ENCODE data around the gene PAMR1. TPM values are rescaled to one million over a fixed set of nuclear protein-coding genes. Genes with fewer than 3 reads are reported as not detected.

The PAMR1 gene
- total RNA-seq, 4 donors from 2014 or later, result 4.2 to 17.3 (median 5.6) TPM

GRCh38 chr11:35412285-35412684 is 113.1 kb downstream of the PAMR1 start:
- 47 to 57% methylated on average over 1 to 2 of the region's 2 CpGs for WGBS, 2 donors (ENCODE audit: low coverage in 1 of 2)
- Histone ChIP-seq H3K27me3 (peaks cover 27% of the 10 kb centered on the region), H3K27ac (no peak overlapping the region), H3K36me3 (no peaks in the 10 kb centered on the region), H3K4me1 (no peaks in the 10 kb centered on the region), H3K4me3 (no peak overlapping the region), H3K9me3 (no peaks in the 10 kb centered on the region)
- no peak for ATAC-seq
- TF ChIP-seq CTCF (IDR thresholded peaks at IDR 0.05) (peak in 1 of 4 experiments; percentile 42), POLR2A (IDR thresholded peaks at IDR 0.05) (no peak)

- Histone ChIP-seq H3K27ac (no peak overlapping the region), H3K27me3 (no peaks in the 10 kb centered on the region), H3K9me3 (no peaks in the 10 kb centered on the region), H3K36me3 (no peaks in the 10 kb centered on the region), H3K4me1 (no peaks in the 10 kb centered on the region), H3K4me3 (no peak overlapping the region)
- no peak for ATAC-seq
- TF ChIP-seq CTCF (IDR thresholded peaks at IDR 0.05), result no peak
- WGBS, 2 donors (ENCODE audit: low coverage in 1 of 2), result 90% methylated on average over 1 of the region's 1 CpG; no CpG with 5 or more reads in 1 of the 2 donors
Observed at GRCh38 chr11:35407041-35407440, 118.4 kb downstream of the PAMR1 start.

GRCh38 chr11:35404388-35404775 is 121.0 kb downstream of the PAMR1 start:
- TF ChIP-seq POLR2AphosphoS5 (IDR thresholded peaks at IDR 0.05) (no peak), CTCF (IDR thresholded peaks at IDR 0.05) (peak; percentile 24 to 58 (median 36))
- Histone ChIP-seq H3K27ac (no peak overlapping the region), H3K36me3 (no peaks in the 10 kb centered on the region), H3K4me1 (no peaks in the 10 kb centered on the region), H3K4me3 (no peak overlapping the region), H3K27me3 (no peaks in the 10 kb centered on the region), H3K9me3 (no peaks in the 10 kb centered on the region)
- 36 to 65% methylated on average over 2 to 4 of the region's 7 CpGs for WGBS, 2 donors (ENCODE audit: low coverage in 1 of 2)
- no peak for ATAC-seq

GRCh38 chr11:35403765-35404387 is 121.5 kb downstream of the PAMR1 start:
- no peaks in the 10 kb centered on the region for H3K36me3 ChIP-seq
- no peak overlapping the region for H3K27ac ChIP-seq
- no peak for ATAC-seq
- WGBS, 2 donors (ENCODE audit: low coverage in 1 of 2), result 85% methylated on average over 7 of the region's 7 CpGs; no CpG with 5 or more reads in 1 of the 2 donors
- no peak overlapping the region for H3K4me3 ChIP-seq
- H3K4me1 ChIP-seq, result no peaks in the 10 kb centered on the region
- H3K27me3 ChIP-seq, result no peaks in the 10 kb centered on the region
- no peak for TF ChIP-seq EP300 (IDR thresholded peaks at IDR 0.05)
- no peak for TF ChIP-seq CTCF (IDR thresholded peaks at IDR 0.05)
- no peak for TF ChIP-seq POLR2A (IDR thresholded peaks at IDR 0.05)
- no peak for TF ChIP-seq POLR2AphosphoS5 (IDR thresholded peaks at IDR 0.05)
- H3K9me3 ChIP-seq, result no peaks in the 10 kb centered on the region

- TF ChIP-seq CTCF (IDR thresholded peaks at IDR 0.05) (no peak), POLR2A (IDR thresholded peaks at IDR 0.05) (no peak), POLR2AphosphoS5 (IDR thresholded peaks at IDR 0.05) (no peak), EP300 (IDR thresholded peaks at IDR 0.05) (no peak)
- 82 to 84% methylated on average over 7 to 9 of the region's 9 CpGs for WGBS, 2 donors (ENCODE audit: low coverage in 1 of 2)
Observed at GRCh38 chr11:35402751-35403660, 122.4 kb downstream of the PAMR1 start.

More at GRCh38 chr11:35402751-35403660, 122.4 kb downstream of the PAMR1 start:
- Histone ChIP-seq H3K4me1 (no peaks in the 10 kb centered on the region), H3K27ac (no peak overlapping the region), H3K4me3 (no peak overlapping the region), H3K27me3 (no peaks in the 10 kb centered on the region), H3K9me3 (no peaks in the 10 kb centered on the region), H3K36me3 (no peaks in the 10 kb centered on the region)
- ATAC-seq, result no peak

Data from gastroesophageal sphincter (tissue), 4 donors.